AG09319 (cell line): ENCODE data around the gene SPOCK1.

Experiments
- DNase-seq: peaks from one replicate; pipeline ENCODE4 v3.0.0-alpha.2; 2010; ENCODE audit warnings: low read depth; ENCODE audit errors: extremely low read depth
- TF ChIP-seq, protein P1 (sequence below): IDR thresholded peaks from 2 replicates; pipeline ENCODE4 v1.5.1; 2011; ENCODE audit warnings: low read depth, mild to moderate bottlenecking, inconsistent platforms, low read length, moderate library complexity

Gene SPOCK1

DNA sequence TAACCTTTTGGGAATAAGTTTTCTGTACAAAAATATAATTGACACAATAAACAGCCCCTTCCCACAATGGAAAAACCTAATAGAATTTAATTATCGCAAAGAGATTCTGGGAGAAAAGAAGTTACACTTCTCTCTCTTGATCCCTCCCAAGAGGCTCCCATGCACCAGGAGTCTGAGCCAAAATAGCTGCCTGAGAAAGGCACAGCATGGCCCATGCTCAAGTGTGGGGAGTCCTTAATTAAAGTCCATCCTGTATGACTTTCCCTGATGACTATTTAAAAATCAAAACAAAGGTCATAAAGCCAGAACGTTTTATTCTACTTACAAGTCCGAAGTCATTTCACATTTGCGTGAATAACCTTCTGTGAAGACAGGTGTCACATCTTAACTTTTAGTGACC is 155.1 kb downstream of the SPOCK1 start:
- TF ChIP-seq, protein P1, sequence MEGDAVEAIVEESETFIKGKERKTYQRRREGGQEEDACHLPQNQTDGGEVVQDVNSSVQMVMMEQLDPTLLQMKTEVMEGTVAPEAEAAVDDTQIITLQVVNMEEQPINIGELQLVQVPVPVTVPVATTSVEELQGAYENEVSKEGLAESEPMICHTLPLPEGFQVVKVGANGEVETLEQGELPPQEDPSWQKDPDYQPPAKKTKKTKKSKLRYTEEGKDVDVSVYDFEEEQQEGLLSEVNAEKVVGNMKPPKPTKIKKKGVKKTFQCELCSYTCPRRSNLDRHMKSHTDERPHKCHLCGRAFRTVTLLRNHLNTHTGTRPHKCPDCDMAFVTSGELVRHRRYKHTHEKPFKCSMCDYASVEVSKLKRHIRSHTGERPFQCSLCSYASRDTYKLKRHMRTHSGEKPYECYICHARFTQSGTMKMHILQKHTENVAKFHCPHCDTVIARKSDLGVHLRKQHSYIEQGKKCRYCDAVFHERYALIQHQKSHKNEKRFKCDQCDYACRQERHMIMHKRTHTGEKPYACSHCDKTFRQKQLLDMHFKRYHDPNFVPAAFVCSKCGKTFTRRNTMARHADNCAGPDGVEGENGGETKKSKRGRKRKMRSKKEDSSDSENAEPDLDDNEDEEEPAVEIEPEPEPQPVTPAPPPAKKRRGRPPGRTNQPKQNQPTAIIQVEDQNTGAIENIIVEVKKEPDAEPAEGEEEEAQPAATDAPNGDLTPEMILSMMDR: no peak
- no peak for DNase-seq

DNA sequence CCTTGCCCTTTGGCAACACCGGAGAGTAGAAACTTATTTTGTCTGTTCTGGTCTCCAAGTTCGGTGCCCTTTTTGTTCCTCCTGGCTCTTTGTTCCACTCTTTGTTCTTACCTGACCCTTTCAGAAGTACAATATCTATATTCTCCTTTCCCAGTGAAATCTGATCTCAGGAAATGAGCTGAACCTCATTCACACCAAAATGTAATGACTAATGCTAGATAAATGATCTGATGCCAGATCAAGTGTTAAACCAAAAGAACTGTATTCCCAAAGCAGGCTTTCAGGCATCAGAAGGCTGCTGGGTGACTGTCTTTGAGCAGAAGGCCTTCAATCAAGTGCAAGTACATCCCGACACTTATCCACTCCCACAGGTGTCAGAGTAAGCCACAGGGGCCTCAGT is 156.4 kb downstream of the SPOCK1 start:
- TF ChIP-seq, protein P1: no peak
- no peak for DNase-seq

DNA sequence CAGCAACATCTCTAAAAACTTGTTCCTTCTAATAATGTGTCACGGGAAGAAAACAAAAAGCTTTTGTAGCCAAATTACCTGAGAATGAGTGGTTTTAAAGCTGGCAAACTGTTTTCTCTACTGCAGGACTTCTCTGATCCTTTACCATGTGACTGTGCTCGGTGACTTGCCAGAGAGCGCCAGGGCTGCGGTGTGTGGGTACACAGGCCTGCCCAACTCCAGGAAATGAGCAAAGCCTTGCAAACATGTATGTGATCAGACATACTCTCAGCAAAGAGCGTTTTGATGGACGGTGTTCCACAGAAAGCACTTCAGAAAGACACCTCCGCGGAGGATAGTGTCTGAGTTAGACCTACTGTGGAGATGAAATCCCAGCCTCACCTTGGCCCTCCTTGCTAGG is 157.3 kb downstream of the SPOCK1 start:
- TF ChIP-seq, protein P1: no peak
- no peak for DNase-seq

DNA sequence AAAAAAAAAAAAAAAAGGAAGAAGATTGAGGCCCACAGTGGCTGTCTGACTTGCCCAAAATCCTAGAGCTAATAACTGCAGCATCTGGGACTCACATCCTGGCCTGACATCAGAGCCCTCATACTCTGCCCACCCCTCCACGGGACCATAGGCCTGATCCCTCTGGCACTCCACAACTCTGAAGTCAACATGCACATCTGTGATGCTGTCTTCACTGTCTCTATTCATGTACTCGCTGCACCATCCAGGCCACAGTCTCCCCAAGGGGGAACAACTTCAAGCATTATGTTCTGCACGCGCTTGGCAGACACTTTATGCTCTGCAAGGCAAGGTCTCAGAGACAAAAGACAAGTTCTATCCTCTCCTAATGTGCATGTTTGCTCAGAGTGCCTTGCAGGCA is 158.2 kb downstream of the SPOCK1 start:
- no peak for DNase-seq
- TF ChIP-seq, protein P1: no peak

DNA sequence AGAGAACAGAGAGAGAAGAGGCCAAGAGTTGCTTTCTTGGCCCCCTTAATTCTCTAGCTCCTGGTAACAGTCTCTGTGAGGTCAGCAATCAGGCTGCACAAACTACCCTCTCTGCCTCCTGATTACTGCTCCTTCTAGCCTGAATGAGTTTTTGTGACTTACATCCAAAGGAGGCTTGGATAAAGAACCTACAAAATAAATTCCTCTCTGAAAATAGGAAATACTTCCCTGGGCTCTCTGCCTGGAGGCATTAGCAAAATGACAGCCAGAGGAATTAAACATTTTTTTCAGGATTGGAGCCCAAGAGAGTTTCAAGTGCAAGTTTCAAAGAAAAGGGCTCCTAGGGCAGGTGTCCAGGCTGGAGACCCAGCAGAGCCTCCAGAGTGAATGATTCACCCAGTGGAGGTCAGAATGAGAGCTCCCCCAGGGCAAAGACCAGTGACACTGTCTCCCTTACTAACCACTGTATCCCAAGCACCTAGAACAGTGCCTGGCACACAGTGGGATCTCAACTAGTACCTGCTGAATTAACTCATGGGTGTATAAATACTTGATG is 162.5 kb downstream of the SPOCK1 start:
- DNase-seq: no peak
- TF ChIP-seq, protein P1: no peak

DNA sequence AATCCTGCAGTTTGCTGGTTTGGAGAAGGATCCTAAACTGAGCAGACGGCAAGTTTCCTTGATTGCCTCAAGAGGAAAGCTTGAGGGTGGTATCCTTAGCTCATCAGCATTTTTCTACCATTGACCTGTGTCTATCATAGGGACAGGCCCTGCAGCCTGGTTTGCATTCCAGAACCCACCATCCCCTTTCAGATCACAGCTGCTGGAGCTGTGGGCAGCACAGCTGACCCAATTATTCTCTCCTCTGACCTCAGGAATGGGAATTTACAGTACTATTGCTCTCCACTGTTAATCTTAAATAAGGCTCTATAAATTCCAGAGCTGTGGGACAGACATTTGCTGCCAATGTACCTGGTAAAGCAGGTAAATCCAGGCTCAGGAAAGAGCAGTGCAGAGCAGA is 163.0 kb downstream of the SPOCK1 start:
- TF ChIP-seq, protein P1: no peak

DNA sequence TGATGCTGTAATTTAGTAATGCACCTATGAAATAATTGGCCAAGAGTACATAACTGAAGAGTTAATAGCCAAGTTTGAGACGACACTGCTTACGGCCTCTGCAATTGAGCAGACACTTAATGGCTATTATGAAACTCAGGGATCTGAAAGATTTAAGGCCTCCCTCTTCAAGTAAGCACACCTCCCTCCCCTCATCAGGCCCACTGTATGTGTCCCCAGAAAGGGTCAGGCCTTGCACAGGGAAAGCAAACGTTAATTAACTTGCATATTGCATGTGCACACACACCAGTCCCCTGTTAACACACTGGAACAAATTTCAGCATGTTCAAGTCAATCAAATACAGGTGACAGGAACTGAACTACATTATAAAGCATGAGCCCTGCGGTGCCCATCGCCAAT is 163.6 kb downstream of the SPOCK1 start:
- no peak for DNase-seq
- TF ChIP-seq, protein P1: no peak

More for the DNA sequence above, 163.0 kb downstream of the SPOCK1 start:
- no peak for DNase-seq
